ENCODE measurements around the gene GBX1. TPM values are rescaled to one million over a fixed set of nuclear protein-coding genes. Genes with fewer than 3 reads are reported as not detected.
A peak's percentile ranks its signal among the peaks of the same experiment; 100 is the strongest.

GBX1 gene
- total RNA-seq, 2 experiments from 2014 or later = not detected

DNA sequence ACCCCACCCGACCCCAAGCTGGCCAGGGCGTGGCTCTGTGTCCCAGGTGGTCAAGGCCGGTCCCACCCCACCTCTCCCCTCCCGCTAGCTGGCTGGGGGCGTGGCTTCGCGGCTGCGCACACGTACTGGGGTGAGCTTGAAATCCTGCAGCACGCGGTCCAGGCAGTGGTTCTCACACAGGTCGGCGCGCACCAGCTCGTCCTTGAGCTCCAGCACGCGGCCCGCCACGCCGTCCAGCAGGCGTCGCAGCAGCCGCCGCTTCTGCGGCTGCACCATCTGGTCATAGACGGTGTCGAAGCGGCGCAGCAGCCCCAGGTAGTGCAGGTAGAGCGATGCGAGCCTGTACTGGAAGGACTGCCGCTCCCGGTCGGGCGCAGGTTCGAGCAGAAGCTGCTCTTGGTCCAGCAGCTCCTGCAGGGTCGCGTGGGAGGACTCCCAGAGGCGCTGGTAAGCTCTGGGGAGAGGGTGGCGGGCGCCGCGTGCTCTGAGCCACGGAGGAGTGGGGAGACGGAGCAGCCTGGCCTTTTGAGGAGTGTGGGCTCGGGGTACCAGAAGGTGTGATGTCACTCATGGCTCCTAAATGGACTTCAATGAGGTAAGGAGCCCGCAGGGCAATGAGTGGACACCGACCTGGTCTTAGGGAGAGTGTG is 37.0 kb upstream of the GBX1 start:
- H3K4me3 Mint-ChIP-seq = no peak overlapping the region
- no peaks in the 10 kb centered on the region for H3K36me3 Mint-ChIP-seq
- no peaks in the 10 kb centered on the region for H3K9me3 Mint-ChIP-seq (ENCODE audit: low read depth)
- DNase-seq (no peak), ATAC-seq (no peak)
- H3K4me1 Mint-ChIP-seq = peaks cover 24% of the 10 kb centered on the region
- H3K27ac Mint-ChIP-seq = no peak overlapping the region
- CTCF ChIA-PET = interaction anchor here (2.1 to 2.2 kb wide), 2 partner anchors 23 to 40 kb away, joined by 5 read pairs; partner anchors contain the start of gene ABCF2
- peaks cover 19% of the 10 kb centered on the region for H3K27me3 Mint-ChIP-seq

GRCh38 chr7:151202836-151203235 is 35.3 kb upstream of the GBX1 start:
- no peak for DNase-seq
- no peaks in the 10 kb centered on the region for H3K36me3 Mint-ChIP-seq
- H3K4me3 Mint-ChIP-seq = no peak overlapping the region
- no peaks in the 10 kb centered on the region for H3K9me3 Mint-ChIP-seq (ENCODE audit: low read depth)
- CTCF ChIA-PET = no interaction called here
- H3K27me3 Mint-ChIP-seq = peaks cover 19% of the 10 kb centered on the region
- no peak overlapping the region for H3K27ac Mint-ChIP-seq
- peaks cover 19% of the 10 kb centered on the region for H3K4me1 Mint-ChIP-seq
- no peak for ATAC-seq

- DNase-seq (no peak), ATAC-seq (no peak)
- CTCF ChIA-PET = no interaction called here
- H3K27me3 Mint-ChIP-seq = peaks cover 19% of the 10 kb centered on the region
- H3K4me1 Mint-ChIP-seq = peaks cover 8% of the 10 kb centered on the region
- no peaks in the 10 kb centered on the region for H3K36me3 Mint-ChIP-seq
- no peaks in the 10 kb centered on the region for H3K9me3 Mint-ChIP-seq (ENCODE audit: low read depth)
- H3K27ac Mint-ChIP-seq = no peak overlapping the region
- no peak overlapping the region for H3K4me3 Mint-ChIP-seq
Measured at GRCh38 chr7:151201751-151202150, 34.3 kb upstream of the GBX1 start.

GRCh38 chr7:151201344-151201743 is 33.9 kb upstream of the GBX1 start:
- CTCF ChIA-PET = no interaction called here
- Mint-ChIP-seq H3K9me3 (ENCODE audit: low read depth) (no peaks in the 10 kb centered on the region), H3K4me3 (no peak overlapping the region), H3K27me3 (peaks cover 17% of the 10 kb centered on the region), H3K27ac (no peak overlapping the region), H3K4me1 (peaks cover 4% of the 10 kb centered on the region), H3K36me3 (no peaks in the 10 kb centered on the region)
- ATAC-seq (no peak), DNase-seq (no peak)

GRCh38 chr7:151198945-151199848 is 31.7 kb upstream of the GBX1 start:
- Mint-ChIP-seq H3K27ac (no peak overlapping the region), H3K4me3 (no peak overlapping the region), H3K27me3 (peaks cover 24% of the 10 kb centered on the region), H3K9me3 (ENCODE audit: low read depth) (no peaks in the 10 kb centered on the region), H3K4me1 (peaks cover 2% of the 10 kb centered on the region), H3K36me3 (no peaks in the 10 kb centered on the region)
- ATAC-seq (no peak), DNase-seq (no peak)
- CTCF ChIA-PET = interaction anchor here (1.0 kb wide), 1 partner anchor 45 kb away, joined by 3 read pairs; no protein-coding TSS in a partner anchor

DNA sequence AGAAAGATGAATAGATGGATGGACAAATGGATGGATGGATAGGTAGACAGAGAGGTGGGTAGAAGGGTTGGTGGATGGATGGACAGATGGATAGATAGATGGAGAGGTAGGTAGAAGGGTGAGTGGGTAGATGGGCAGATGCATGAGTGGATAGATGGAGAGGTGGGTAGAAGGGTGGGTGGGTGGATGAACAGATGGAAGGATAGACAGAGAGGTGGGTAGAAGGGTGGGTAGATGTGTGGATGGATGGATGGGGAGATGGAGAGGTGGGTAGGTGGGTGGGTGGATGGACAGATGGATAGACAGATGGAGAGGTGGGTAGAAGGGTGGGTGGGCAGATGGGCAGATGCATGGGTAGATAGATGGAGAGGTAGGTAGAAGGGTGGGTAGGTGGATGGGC is 30.4 kb upstream of the GBX1 start:
- CTCF ChIA-PET = no interaction called here
- no peaks in the 10 kb centered on the region for H3K36me3 Mint-ChIP-seq
- DNase-seq = no peak
- H3K4me1 Mint-ChIP-seq = peaks cover 2% of the 10 kb centered on the region
- H3K4me3 Mint-ChIP-seq = no peak overlapping the region
- H3K9me3 Mint-ChIP-seq (ENCODE audit: low read depth) = no peaks in the 10 kb centered on the region
- no peak overlapping the region for H3K27ac Mint-ChIP-seq
- ATAC-seq = no peak
- peaks cover 17% of the 10 kb centered on the region for H3K27me3 Mint-ChIP-seq

- H3K27me3 Mint-ChIP-seq = peaks cover 8% of the 10 kb centered on the region
- DNase-seq (no peak), ATAC-seq (no peak)
- H3K36me3 Mint-ChIP-seq = no peaks in the 10 kb centered on the region
- peaks cover 2% of the 10 kb centered on the region for H3K4me1 Mint-ChIP-seq
- CTCF ChIA-PET = no interaction called here
- no peak overlapping the region for H3K4me3 Mint-ChIP-seq
- H3K9me3 Mint-ChIP-seq (ENCODE audit: low read depth) = no peaks in the 10 kb centered on the region
- no peak overlapping the region for H3K27ac Mint-ChIP-seq
Measured at GRCh38 chr7:151195616-151196450, 28.3 kb upstream of the GBX1 start.

GRCh38 chr7:151194188-151194587 is 26.7 kb upstream of the GBX1 start:
- H3K9me3 Mint-ChIP-seq (ENCODE audit: low read depth) = no peaks in the 10 kb centered on the region
- DNase-seq (no peak), ATAC-seq (peak; percentile 54)
- no peaks in the 10 kb centered on the region for H3K36me3 Mint-ChIP-seq
- H3K4me3 Mint-ChIP-seq = no peak overlapping the region
- peaks cover 15% of the 10 kb centered on the region for H3K27me3 Mint-ChIP-seq
- peaks cover 2% of the 10 kb centered on the region for H3K4me1 Mint-ChIP-seq
- CTCF ChIA-PET = interaction anchor here (0.7 to 1.4 kb wide), 3 partner anchors 14 to 57 kb away, joined by 3 to 6 read pairs (median 3); no protein-coding TSS in a partner anchor
- no peak overlapping the region for H3K27ac Mint-ChIP-seq

GRCh38 chr7:151193203-151193978 is 25.9 kb upstream of the GBX1 start:
- no peaks in the 10 kb centered on the region for H3K36me3 Mint-ChIP-seq
- peaks cover 17% of the 10 kb centered on the region for H3K27me3 Mint-ChIP-seq
- H3K4me1 Mint-ChIP-seq = peaks cover 2% of the 10 kb centered on the region
- no peak for DNase-seq
- H3K9me3 Mint-ChIP-seq (ENCODE audit: low read depth) = no peaks in the 10 kb centered on the region
- CTCF ChIA-PET = interaction anchor here (0.7 kb wide), 1 partner anchor 56 kb away, joined by 3 read pairs; no protein-coding TSS in a partner anchor
- ATAC-seq = no peak
- no peak overlapping the region for H3K27ac Mint-ChIP-seq
- H3K4me3 Mint-ChIP-seq = no peak overlapping the region

DNA sequence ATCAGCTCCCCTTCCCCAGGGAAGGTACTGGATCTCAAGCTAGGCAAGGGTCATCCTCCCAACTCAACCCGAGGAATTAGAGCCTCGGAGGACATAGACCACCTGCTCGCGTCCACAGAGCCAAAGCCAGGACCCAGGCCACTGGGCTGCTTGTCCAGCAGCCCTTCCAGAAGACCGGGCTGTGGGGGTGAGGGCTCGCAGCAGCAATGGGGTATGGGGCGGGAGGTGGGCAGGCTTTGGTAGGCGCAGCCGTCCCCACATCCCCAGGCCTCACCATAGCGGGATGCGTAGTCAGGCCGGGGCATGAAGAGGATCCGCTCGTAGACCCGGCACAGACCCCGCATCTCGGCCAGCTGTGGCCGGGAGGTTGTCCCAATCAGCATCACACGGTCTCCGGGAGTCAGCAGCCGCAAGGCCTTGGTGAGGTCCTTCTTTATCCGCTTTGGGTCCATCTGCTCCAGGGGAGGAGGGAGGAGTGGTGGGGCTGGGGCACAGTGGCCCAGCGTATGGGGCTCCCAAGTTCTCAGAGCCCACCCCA is 24.6 kb upstream of the GBX1 start:
- Mint-ChIP-seq H3K4me3 (no peak overlapping the region), H3K27me3 (peaks cover 17% of the 10 kb centered on the region), H3K36me3 (no peaks in the 10 kb centered on the region), H3K4me1 (peaks cover 2% of the 10 kb centered on the region), H3K27ac (no peak overlapping the region), H3K9me3 (ENCODE audit: low read depth) (no peaks in the 10 kb centered on the region)
- no peak for DNase-seq
- no peak for ATAC-seq
- CTCF ChIA-PET = interaction anchor here (1.1 to 1.4 kb wide), 2 partner anchors 52 to 63 kb away, joined by 3 to 4 read pairs; no protein-coding TSS in a partner anchor

GRCh38 chr7:151191544-151191943 is 24.1 kb upstream of the GBX1 start:
- Mint-ChIP-seq H3K9me3 (ENCODE audit: low read depth) (no peaks in the 10 kb centered on the region), H3K4me1 (peaks cover 2% of the 10 kb centered on the region), H3K27me3 (peaks cover 17% of the 10 kb centered on the region), H3K27ac (no peak overlapping the region), H3K36me3 (no peaks in the 10 kb centered on the region), H3K4me3 (no peak overlapping the region)
- CTCF ChIA-PET = interaction anchor here (0.6 to 1.4 kb wide), 3 partner anchors 52 to 627 kb away, joined by 3 to 4 read pairs (median 3); no protein-coding TSS in a partner anchor
- DNase-seq (no peak), ATAC-seq (no peak)

- Mint-ChIP-seq H3K36me3 (no peaks in the 10 kb centered on the region), H3K27ac (no peak overlapping the region), H3K4me1 (no peaks in the 10 kb centered on the region), H3K27me3 (peaks cover 10% of the 10 kb centered on the region), H3K9me3 (ENCODE audit: low read depth) (no peaks in the 10 kb centered on the region), H3K4me3 (no peak overlapping the region)
- CTCF ChIA-PET = no interaction called here
- no peak for DNase-seq
- no peak for ATAC-seq
Measured at GRCh38 chr7:151189038-151189437, 21.5 kb upstream of the GBX1 start.

Measured in activated CD8-positive, alpha-beta memory T cell treated with anti-CD3 and anti-CD28 coated beads, Interleukin-2, amount 10 ng/mL, durations not matched to agents 7 days and 5 days (primary cell).